ENCODE measurements around the gene XRCC3.

DNA sequence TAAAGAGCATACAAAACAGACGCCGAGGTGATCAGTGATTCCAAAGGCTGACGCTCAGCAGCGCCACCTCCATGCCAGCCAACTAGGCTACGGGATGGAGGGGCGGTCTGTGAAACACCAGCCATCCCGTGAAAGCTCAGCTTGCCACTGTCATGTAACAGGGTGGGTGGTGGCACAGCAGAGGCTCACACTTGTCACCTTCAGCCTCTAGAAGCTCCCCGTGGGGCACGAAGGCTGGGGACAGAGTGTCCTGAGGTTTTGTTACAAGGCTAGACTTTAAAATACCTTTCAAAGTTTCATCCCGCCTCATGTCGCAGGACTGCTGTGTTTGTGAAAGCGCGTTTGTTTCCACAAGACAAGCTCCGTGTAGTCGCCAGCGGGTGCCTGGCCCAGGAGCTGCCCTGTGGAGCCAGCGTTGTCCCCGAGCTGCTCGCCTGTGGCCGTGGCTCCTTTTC lies 20.7 kb downstream of the XRCC3 start:
- TF ChIP-seq CTCF (IDR thresholded peaks at IDR 0.05; ENCODE audit: extremely low read depth in 1 of 2, insufficient read depth in 1 of 2, low read depth in 1 of 2, low read length in 2 of 2) (no peak), POLR2AphosphoS5 (IDR thresholded peaks at IDR 0.05; ENCODE audit: insufficient read depth, low read depth, low read length) (no peak), POLR2A (IDR thresholded peaks at IDR 0.05; ENCODE audit: low read depth, low read length) (no peak), EZH2 (IDR thresholded peaks at IDR 0.05; ENCODE audit: borderline replicate concordance, low read depth, low read length, severe bottlenecking) (no peak), MAX (IDR thresholded peaks at IDR 0.05; ENCODE audit: insufficient read depth, insufficient read length) (no peak), JUN (IDR thresholded peaks at IDR 0.05; ENCODE audit: borderline replicate concordance, insufficient read depth, insufficient read length, low read depth) (no peak), MYC (IDR thresholded peaks at IDR 0.05; ENCODE audit: low read depth, low read length) (no peak), GATA2 (IDR thresholded peaks at IDR 0.05; ENCODE audit: insufficient read depth, insufficient read length, low read depth, low read length) (no peak), FOS (IDR thresholded peaks at IDR 0.05; ENCODE audit: borderline replicate concordance, insufficient read depth, low read length) (no peak)

Measured in endothelial cell of umbilical vein (primary cell).